HG03575 (cell line): Measurements from ENCODE around the gene CMTR1.
"Not testable (repeated sequence)": the region's sequence is repeated elsewhere in the genome, so short reads cannot be mapped to it uniquely, and the experiment has no call there.

Experiments
- ATAC-seq: cut with Tn5 transposase; IDR thresholded peaks from one replicate; pipeline ENCODE4 v1.9.1; 2021; ENCODE audit not compliant: unreplicated experiment, insufficient number of reproducible peaks, low FRiP score; ENCODE audit errors: extremely low read depth

The CMTR1 gene, protein sequence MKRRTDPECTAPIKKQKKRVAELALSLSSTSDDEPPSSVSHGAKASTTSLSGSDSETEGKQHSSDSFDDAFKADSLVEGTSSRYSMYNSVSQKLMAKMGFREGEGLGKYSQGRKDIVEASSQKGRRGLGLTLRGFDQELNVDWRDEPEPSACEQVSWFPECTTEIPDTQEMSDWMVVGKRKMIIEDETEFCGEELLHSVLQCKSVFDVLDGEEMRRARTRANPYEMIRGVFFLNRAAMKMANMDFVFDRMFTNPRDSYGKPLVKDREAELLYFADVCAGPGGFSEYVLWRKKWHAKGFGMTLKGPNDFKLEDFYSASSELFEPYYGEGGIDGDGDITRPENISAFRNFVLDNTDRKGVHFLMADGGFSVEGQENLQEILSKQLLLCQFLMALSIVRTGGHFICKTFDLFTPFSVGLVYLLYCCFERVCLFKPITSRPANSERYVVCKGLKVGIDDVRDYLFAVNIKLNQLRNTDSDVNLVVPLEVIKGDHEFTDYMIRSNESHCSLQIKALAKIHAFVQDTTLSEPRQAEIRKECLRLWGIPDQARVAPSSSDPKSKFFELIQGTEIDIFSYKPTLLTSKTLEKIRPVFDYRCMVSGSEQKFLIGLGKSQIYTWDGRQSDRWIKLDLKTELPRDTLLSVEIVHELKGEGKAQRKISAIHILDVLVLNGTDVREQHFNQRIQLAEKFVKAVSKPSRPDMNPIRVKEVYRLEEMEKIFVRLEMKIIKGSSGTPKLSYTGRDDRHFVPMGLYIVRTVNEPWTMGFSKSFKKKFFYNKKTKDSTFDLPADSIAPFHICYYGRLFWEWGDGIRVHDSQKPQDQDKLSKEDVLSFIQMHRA

DNA sequence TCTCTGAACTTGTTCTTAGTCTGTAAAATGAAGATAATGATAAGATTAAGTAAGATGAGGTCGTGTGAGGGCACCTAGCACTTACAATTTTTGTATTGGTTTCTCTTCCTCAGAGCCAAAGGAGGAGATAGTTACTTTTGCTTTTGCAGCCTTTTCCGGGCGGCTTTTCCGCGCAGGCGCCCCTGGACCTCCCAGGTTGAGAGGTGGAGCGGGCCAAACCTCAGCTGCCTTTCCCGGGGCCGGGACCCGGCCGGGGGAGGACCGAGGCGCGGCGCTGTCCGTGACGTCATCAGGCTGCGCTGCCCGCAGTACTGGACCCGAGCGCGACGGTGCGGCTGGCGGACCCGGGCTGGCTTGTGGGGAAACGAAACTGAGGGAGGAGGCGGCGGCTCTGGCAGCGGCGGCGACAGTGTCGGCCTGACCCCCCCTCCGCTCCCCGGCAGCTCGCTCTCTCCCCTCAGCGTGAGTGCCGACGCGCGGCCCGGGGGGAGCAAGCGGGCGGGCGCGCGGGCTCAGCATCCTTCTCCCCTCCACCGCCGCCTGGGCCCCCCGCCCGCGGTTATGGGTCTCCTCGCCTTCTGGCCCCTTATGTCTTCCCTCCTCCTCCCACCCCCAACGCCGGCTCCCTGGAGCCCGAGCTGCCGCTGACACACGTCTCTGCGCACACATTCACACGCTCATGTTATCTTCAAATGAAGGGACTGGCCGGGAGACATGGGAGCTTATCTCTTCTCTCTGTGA is at the start of gene CMTR1:
Gene CMTR1 (plus strand): TSS at position 306 of the 741 bp plus-strand sequence. CDS start 2,409 bp downstream, outside the sequence.
- peak; percentile 43 for ATAC-seq

DNA sequence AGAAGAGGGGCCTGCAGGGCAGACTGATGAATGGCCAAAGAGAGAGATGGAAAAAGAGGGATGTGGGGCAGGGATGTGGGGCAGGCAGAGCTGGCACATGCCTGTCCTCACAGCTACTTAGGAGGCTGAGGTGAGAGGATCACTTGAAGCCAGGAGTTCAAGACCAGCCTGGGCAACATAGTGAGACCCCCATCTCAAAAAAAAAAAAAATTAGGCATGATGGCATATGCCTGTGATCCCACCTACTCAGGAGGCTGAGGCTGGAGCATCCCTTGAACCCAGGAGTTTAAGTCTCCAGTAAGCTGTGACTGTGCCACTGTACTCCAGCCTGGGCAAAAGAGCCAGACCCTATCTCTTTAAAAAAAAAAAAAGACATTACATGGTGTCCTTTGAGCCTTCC is 44.4 kb upstream of the CMTR1 start:
- ATAC-seq: no peak

DNA sequence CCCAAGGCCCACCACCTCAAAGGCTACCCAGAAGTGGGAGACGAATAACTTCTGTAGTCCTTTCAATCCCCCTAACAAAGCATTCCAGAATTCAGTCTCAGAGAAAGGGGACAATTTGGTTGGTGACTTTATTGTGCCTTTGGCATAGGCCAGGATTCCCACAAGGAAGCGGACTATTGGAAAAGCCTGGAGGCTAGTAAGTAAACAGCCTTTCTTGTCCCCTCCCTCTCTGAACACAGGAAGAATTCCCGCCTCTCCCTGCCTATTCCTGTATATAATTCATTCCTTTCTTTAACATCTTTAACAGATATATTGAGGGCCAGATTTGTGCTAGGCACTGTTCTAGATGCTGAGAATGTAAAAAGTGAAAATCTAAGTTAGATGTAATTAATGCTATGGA is 43.2 kb upstream of the CMTR1 start:
- no peak for ATAC-seq

DNA sequence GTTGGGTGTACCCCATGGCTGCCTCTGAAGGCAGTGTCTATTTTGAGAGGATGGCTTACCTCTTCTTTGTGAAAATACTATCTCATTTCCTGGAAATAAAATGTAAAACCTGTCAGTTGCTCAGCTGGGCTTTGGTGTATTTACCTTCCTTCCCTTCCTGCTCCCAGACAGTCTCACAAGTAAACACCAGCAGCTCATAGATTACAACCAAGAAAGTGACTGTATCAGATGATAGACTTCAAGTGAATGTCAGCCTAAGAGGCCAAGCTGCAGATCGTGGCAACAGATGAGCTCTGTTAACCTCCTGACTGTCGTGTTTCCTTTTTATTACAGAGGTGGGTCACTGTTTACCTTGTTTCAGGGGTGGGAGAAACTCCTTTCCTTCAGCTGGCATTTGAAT is 41.9 kb upstream of the CMTR1 start:
- ATAC-seq: no peak

DNA sequence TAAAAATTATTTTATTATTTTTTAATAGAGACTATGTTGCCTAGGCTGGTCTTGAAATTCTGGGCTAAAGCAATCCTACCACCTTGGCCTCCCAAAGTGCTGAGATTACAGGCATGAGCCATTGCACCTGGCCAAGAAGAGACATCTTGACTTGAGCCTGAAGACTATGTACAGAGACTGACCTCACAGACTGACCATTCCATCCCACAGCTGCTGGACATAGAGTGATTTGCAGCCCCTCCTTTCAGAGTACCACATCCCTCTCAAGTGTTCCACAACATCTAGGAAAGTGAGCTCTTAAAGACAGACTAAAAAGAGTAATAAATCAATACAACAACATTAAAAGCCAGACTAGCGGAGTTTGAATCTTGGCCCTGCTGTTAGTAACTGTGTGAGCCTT is 40.2 kb upstream of the CMTR1 start:
- ATAC-seq: no peak

DNA sequence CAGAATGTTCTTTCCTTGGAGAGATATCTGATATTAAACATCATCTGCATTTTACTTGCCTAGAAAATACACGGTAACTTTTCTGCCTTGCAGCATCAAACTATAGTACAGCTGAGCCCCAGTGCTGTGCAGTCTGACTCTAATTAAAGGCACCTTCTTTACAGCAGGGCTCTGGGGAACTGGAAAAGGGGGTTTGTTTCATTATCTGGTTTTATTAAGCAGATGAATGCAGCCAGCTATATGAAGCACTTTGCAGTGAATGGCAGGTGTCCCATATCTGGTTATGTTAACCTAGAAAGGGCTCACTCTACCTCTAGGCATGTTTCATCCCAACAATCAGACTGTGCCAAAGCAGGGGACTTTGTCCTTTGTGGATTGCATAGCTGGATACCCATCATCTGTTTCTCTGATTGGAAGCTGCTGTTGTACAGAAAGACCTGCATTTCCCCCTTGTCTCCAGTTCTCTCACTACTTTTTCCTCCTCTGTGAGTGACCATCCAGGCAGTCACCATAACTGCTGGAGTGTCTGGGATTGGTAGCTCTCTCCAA is 39.6 kb upstream of the CMTR1 start:
- ATAC-seq: no peak

DNA sequence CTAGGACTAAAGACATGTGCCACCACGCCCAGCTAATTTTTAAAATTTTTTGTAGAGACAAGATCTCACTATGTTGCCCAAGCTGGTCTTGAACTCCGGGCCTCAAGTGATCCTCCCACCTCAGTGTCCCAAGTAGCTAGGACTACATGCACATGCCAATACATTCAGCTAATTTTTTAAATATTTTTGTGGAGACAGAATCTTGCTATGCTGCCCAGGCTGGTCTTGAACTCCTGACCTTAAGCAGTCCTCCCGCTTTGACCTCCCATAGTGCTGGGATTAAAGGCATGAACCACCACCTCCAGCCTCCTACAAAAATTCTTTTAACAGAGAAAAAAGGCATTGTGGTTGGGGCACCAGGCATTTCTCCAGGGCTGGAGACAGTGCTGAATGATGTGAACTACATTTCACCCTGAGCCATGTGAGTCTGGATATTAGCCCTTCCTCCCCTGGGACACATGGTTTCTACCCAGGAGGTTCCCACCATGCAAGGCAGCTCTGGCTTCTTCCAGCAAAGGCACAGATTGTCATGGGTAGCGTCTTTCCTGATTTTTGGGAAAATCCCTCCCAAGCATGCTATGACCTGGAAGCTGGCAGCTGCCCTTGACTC is 36.3 kb upstream of the CMTR1 start:
- ATAC-seq: no peak

DNA sequence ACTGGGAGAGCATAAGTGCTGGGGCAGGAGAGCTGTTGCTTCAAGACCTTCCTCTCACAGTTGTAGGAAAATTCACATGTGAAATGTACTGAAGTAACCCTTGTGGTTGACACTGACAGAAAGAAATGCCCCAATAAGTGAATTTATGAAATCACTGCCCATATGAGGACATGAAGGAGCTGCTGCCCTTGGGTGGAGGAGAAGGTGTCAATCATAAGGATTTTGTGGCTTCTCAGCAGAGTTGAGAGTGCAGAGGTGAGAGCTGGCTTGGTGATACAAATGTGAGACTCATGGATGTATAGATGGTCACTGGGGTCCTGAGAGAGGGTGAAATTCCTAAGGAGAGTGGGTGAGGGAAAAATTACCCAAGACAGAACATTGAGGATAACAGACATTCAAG is 33.9 kb upstream of the CMTR1 start:
- ATAC-seq: no peak

DNA sequence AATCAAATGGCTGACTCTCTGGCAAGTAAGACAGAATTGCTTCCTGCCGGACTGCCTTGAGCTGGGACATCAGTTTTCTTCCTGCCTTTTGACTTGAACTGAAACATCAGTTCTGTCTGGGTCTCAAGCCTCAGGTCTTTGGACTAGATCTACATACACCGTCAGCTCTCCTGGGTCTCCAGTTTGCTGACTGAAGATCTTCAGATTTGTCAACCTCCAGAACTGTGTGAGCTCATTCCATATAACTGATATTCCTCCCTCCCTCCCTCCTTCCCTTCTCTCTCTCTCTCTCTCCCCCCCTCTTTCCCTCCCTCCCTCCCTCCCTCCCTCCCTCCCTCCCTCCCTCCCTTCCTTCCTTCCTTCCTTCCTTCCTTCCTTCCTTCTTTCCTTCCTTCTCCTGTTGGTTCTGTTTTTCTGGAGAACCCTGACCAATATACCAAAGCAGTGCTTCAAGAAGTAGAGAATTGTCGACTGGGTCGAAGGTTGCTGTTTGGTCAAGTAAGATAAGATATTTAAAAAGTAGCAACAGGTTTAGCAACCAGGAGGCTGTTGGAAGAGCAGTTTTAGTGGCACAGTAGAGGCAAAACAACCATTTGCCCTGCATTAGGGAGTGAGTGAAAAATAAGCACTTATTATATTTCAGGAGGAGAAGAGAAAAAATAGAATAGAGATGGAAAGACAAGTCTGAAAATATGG is 33.1 kb upstream of the CMTR1 start:
- ATAC-seq: no peak

DNA sequence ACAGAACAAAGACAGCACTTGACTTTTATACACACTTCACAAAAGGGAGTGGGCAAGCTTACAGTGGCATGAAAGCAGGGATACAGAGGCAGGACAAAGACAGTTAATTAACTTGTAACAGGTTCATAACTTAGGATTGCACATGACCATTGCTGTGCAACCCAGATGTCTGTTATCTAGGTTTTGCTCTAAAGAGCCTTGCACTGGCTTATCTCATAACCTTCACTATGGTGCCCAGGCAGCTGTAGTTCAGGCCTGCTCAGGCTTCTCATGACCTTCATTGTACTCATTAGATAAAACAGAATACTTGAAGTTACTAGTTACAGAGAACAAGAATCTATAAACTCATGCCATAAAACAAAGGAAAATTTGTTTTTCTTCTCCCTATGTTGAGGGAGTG is 31.4 kb upstream of the CMTR1 start:
- not testable (repeated sequence) for ATAC-seq

DNA sequence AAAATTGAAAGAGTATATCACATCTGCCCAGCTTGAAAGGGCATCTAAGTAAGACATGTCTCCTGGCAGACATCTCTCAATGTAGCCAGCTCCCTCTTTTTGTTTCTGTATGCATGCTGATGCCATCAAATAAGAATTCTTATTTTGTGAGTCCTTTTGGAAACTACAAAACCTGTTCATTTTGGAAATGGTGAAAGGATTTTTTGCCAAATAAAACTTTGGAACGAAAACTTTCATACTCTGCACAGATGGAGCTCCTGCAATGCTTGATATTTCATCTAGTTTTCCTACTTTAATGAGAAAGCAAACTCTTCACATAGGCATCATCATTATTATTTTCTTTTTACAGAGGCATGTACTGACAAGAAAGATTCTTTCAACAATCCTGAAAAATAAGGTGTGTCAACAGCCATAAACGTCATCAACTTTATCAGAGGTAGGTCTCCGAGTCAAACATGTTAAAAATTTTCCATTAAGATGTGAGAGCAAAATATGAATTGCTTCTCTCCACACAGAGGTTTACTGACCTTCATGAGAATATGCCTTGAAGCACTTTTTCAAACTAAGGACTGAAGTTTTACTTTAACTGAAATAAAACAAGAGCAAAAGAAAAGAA is 26.2 kb upstream of the CMTR1 start:
- ATAC-seq: no peak

DNA sequence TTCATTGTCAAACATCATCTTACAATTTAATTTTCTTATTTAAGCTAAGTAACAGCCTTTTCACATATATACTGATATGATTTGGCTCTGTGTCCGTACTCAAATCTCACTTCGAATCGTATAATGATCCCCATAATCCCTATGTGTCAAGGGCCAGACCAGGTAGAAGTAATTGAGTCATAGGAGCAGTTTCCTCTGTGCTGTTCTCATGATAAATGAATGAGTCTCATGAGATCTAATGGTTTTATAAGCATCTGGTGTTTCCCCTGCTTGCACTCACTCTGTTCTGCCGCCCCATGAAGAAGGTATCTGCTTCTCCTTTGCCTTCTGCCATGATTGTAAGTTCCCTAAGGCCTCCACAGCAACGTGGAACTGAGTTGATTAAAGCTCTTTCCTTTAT is 25.1 kb upstream of the CMTR1 start:
- ATAC-seq: no peak

DNA sequence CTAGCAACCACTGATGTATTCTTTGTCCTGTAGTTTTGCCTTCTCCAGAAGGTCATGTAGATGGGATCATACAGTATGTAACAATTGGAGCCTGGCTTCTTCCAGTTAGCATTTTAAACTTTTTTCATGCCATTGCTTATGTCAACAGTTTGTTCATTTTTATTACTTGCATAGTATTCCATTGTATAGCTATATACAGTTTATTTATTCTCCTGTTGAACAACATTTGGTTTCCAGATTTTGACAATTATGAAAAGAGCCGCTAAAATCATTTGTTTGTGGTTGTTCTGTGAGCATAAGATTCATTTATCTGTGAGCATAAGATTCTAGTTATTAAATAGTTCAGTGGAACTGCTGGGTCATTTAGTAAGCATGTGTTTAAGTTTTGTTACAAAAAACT is 23.5 kb upstream of the CMTR1 start:
- no peak for ATAC-seq

DNA sequence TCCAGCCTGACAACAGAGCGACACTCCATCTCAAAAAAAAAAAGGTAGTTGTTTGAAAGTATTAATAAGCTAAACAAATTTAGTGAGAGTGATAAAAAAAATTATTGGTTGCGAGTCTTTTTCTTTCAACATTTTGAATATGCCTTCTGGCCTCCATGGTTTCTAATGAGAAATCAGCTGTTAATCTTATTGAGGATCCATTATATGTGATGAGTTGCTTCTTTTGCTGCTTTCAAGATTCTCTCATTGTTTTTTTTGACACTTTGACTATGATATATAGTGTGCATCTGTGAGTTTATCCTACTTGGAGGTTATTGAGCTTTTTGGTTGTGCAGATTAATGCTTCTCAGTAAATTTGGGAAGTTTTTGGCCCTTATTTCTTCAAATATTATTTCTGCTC is 15.6 kb upstream of the CMTR1 start:
- no peak for ATAC-seq

DNA sequence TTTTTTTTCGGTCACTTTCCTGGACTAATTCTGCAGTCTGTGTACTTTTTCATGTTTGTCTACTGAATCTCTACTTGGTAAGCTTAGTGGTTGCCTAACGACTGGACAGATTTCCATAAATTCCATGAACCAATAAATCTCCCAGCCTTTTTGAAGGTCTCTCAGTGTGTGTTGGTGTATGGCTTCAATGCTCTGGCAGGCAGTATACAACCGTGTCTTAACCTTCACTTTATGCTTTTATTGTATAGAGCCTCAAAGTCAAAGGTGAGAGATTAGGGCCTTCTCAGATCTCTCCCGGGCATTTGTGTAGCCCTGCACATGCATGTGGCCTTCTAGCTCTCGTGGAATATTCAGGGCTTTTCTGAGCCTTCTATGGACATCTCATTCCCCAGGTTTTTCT is 14.3 kb upstream of the CMTR1 start:
- ATAC-seq: no peak

DNA sequence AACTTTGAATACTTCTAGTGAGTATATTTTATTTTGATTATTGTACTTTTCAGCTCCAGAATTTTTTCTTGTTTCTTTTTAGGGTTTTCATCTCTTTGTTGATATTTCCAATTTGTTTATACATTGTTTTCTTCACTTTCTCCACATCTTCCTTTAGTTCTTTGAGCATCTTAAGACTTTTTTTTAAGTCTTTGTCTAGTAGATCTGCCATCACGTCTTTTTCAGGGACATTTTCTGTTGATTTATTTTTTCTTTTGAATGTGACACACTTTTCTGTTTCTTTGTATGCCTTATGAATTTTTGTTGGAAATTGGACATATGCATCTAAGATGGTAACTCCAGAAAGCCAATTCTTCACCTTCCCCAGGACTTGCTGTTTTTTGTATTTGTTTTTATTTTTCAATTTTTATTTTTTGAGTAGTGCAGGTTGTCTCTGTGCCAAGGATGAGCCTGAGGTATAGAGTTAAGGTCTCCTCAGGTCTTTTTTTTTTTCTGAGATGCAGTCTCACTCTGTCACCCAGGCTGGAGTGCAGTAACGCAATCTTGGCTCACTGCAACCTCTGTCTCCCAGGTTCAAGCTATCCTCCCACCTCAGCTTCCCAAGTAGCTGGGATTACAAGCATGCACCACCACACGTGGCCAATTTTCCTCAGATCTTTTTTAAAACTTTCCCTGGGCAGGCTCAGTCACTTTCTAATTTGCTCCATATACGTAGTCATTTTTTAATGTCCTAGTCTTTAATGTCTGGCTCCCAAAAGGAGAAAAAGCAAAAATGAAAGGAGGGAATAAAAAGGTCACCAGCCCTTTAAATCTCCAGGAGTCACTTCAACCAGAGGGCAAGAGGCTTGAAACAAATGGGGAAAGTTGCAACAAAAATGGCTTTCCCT is 6.7 kb upstream of the CMTR1 start:
- no peak for ATAC-seq

DNA sequence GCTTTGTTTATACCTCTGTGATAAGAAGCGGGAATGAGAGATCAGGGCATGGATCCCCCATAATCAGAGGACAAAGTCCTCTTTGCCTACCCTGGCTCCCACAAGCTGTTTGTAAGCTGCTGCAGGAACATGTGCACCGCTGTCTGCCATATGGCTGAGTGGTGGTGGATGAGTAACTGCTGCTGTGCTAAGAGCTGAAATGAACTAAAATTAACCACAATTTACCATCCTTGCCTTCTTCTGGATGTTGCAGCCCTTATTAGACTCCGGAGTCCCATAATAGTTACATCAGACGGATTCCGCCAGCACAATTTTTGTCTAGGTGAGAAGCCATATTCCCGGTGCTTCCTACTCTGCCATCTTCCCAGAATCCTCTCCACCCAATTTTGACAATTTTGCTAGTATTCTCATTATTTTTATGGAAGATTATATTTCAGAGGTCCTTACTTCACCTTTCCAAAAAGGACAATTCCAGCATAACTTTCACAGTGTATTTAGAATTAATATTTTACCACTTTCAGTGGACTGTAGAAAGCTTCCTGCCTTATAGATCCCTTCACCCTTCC is 6.0 kb upstream of the CMTR1 start:
- no peak for ATAC-seq
